T-helper 1 cell treated with Interleukin-12 subunit alpha and Interleukin-12 subunit beta and Interleukin-4 antibody, amounts not matched to agents 30 μg/mL and 1 μg/mL, for 36 hours (primary cell): ENCODE measurements around the gene NAA40.

Experiments used
- H3K27ac Mint-ChIP-seq: one replicate; pipeline ENCODE4 v1.8.0; 2021; ENCODE audit warnings: mild to moderate bottlenecking, mixed read lengths
- H3K27me3 Mint-ChIP-seq: one replicate; pipeline ENCODE4 v1.8.0; 2021; ENCODE audit warnings: low read depth, mixed read lengths
- H3K36me3 Mint-ChIP-seq: one replicate; pipeline ENCODE4 v1.8.0; 2021; ENCODE audit warnings: low read depth, mixed read lengths
- H3K4me1 Mint-ChIP-seq: one replicate; pipeline ENCODE4 v1.8.0; 2021; ENCODE audit warnings: low read depth, mixed read lengths
- H3K4me3 Mint-ChIP-seq: one replicate; pipeline ENCODE4 v1.8.0; 2021; ENCODE audit warnings: mild to moderate bottlenecking, moderate library complexity, mixed read lengths
- H3K9me3 Mint-ChIP-seq: one replicate; pipeline ENCODE4 v1.8.0; 2021; ENCODE audit warnings: mixed read lengths

The NAA40 gene

GRCh38 chr11:63907808-63908530, 30.8 kb upstream of the NAA40 start:
- peaks cover 29% of the 10 kb centered on the region for H3K36me3 Mint-ChIP-seq
- no peak overlapping the region for H3K27ac Mint-ChIP-seq
- H3K9me3 Mint-ChIP-seq = no peaks in the 10 kb centered on the region
- H3K4me1 Mint-ChIP-seq = peaks cover 5% of the 10 kb centered on the region
- H3K27me3 Mint-ChIP-seq = no peaks in the 10 kb centered on the region
- H3K4me3 Mint-ChIP-seq = no peak overlapping the region

GRCh38 chr11:63908631-63909401, 30.0 kb upstream of the NAA40 start:
- Mint-ChIP-seq H3K36me3 (peaks cover 22% of the 10 kb centered on the region), H3K27ac (no peak overlapping the region), H3K9me3 (no peaks in the 10 kb centered on the region), H3K4me3 (no peak overlapping the region), H3K4me1 (peaks cover 2% of the 10 kb centered on the region), H3K27me3 (no peaks in the 10 kb centered on the region)

DNA sequence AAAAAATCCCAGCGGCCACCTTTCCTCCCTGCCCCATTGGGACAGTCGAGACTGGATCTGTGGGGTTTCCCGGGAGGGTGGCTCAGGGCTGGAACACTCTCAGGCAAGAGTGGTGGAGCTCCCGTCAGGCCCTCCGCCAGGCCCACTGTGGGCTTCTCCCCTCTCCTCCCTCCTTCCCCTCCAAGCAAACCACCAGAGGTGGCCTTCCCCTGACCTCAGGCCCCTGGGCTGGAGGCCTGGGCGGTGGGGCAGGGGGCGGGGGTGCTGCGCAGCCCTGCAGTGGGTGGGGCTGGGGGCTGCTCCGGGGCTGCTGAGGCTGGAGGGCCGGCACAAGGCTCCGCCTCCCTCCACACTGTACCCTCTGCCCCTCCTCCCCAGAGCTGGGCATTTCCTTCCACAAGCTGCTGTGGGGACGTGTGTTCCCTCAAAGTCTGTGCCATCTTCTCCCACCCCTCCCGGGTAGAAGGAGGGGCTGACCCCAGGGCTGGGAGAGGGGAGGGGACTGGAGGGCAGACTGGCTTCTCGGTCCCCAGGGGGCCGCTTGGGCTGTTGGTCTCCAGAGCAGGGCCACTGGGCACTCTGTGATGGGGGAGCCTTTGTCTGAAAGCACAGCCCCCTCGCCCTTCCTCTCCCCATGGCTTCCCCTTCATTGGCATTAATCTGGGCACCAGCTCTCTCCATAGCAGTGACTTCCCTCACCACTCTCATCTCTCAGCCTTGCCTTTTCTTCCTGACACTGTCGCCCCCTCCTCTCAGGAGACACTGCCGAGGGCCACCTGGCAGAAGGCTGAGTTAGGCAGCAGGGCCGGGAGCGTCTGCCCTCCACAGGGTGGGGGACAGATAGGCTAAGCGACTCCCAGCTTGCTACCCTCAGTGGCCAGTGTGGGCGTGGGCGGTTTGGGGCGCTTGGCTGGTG, 29.0 kb upstream of the NAA40 start:
- Mint-ChIP-seq H3K9me3 (no peaks in the 10 kb centered on the region), H3K36me3 (peaks cover 17% of the 10 kb centered on the region), H3K4me3 (no peak overlapping the region), H3K27ac (no peak overlapping the region), H3K4me1 (peaks cover 2% of the 10 kb centered on the region), H3K27me3 (no peaks in the 10 kb centered on the region)

DNA sequence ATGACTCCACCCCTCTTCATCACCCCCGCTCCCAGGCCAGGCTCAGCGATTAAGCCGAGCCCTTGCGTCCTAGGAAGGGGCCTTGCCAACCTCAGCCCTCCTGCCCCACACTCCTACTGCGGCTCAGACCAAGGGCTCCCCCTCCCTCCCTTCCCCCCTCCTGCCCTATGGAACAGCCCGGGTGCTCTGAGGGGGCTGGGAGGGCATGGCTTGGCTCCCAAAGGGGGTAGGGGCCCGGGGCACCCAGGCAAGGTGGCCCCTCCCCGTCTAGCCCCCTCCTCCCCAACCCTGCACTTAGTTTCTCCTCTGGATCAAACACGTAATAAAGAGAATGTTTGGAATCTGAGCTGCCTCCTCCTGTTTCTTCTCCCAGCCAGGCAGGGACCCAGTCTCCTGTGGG, 28.1 kb upstream of the NAA40 start:
- no peak overlapping the region for H3K27ac Mint-ChIP-seq
- no peak overlapping the region for H3K4me3 Mint-ChIP-seq
- no peaks in the 10 kb centered on the region for H3K9me3 Mint-ChIP-seq
- H3K27me3 Mint-ChIP-seq = peaks cover 3% of the 10 kb centered on the region
- peaks cover 2% of the 10 kb centered on the region for H3K4me1 Mint-ChIP-seq
- H3K36me3 Mint-ChIP-seq = peaks cover 13% of the 10 kb centered on the region

- Mint-ChIP-seq H3K4me1 (no peaks in the 10 kb centered on the region), H3K27ac (no peak overlapping the region), H3K27me3 (peaks cover 3% of the 10 kb centered on the region), H3K4me3 (no peak overlapping the region), H3K9me3 (no peaks in the 10 kb centered on the region), H3K36me3 (peaks cover 7% of the 10 kb centered on the region)
Measured at GRCh38 chr11:63911440-63911839, 27.4 kb upstream of the NAA40 start.

DNA sequence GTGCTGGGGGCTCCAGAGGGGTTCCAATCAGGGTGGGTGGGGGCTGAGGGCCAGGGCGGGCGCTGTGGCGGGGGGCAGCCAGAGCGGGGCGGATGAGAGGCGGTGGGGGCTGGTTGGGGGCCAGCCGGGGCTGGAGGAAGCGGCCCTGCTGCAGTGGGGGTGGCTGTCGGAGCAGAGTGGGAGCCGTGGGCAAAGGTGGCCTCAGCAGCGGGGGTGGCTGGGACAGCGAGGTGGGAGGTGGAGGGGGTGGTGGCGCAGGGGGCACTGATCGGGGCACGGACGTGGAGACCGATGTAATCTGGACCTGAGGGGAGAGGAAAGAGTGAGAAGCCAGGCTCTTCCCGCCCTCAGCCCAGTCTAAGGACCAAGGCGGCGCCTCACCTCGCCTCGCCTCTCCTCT, 26.9 kb upstream of the NAA40 start:
- Mint-ChIP-seq H3K4me1 (no peaks in the 10 kb centered on the region), H3K9me3 (no peaks in the 10 kb centered on the region), H3K27me3 (peaks cover 3% of the 10 kb centered on the region), H3K27ac (no peak overlapping the region), H3K4me3 (no peak overlapping the region), H3K36me3 (peaks cover 6% of the 10 kb centered on the region)

GRCh38 chr11:63912678-63913077, 26.1 kb upstream of the NAA40 start:
- Mint-ChIP-seq H3K36me3 (peaks cover 6% of the 10 kb centered on the region), H3K4me3 (no peak overlapping the region), H3K27me3 (peaks cover 5% of the 10 kb centered on the region), H3K4me1 (peaks cover 3% of the 10 kb centered on the region), H3K9me3 (no peaks in the 10 kb centered on the region), H3K27ac (no peak overlapping the region)

GRCh38 chr11:63913866-63914830, 24.7 kb upstream of the NAA40 start:
- H3K4me1 Mint-ChIP-seq = peaks cover 7% of the 10 kb centered on the region
- H3K27me3 Mint-ChIP-seq = peaks cover 14% of the 10 kb centered on the region
- no peak overlapping the region for H3K27ac Mint-ChIP-seq
- no peak overlapping the region for H3K4me3 Mint-ChIP-seq
- H3K36me3 Mint-ChIP-seq = peaks cover 6% of the 10 kb centered on the region
- H3K9me3 Mint-ChIP-seq = no peaks in the 10 kb centered on the region

DNA sequence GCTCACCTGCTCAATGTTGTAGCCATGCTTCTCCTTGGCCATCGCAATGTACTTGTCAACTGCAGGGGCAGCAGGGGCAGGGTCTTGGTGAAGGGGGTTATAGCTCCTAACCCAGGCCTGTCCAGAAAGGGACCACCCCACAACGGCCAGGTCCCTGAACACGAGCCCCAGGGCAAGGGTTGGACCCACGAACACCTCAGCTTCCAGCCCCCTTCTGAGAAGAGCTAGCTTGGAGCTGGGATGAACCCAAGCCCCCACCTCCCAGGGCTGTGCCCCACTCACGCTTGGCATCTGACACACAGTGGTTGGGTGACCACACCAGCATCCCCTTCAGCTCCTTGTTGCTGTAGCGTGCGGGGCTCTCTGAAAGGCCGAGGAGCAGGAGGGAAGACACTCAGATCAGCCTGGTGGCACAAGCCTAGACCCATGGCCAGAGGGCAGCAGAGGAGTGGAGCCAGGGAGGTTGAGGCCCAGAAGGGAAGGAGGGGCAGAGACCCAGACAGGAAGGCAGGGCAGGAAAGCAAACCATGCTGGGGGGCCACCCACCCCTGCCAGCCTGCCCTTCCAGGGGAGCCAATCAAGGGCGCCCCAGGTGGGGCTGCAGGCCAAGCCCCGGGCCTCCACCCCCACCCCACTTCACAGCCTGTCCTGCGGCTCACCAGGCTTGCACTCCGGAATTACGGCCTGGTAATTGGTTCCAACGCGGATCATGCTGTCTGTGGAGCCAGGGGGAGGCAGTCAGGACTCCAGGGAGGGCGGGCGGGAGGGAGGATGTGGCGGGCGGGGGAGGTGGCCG, 23.7 kb upstream of the NAA40 start:
- H3K27ac Mint-ChIP-seq = no peak overlapping the region
- H3K36me3 Mint-ChIP-seq = peaks cover 5% of the 10 kb centered on the region
- H3K27me3 Mint-ChIP-seq = peaks cover 14% of the 10 kb centered on the region
- H3K4me1 Mint-ChIP-seq = peaks cover 7% of the 10 kb centered on the region
- H3K9me3 Mint-ChIP-seq = no peaks in the 10 kb centered on the region
- peak overlapping the region; percentile 42 for H3K4me3 Mint-ChIP-seq

DNA sequence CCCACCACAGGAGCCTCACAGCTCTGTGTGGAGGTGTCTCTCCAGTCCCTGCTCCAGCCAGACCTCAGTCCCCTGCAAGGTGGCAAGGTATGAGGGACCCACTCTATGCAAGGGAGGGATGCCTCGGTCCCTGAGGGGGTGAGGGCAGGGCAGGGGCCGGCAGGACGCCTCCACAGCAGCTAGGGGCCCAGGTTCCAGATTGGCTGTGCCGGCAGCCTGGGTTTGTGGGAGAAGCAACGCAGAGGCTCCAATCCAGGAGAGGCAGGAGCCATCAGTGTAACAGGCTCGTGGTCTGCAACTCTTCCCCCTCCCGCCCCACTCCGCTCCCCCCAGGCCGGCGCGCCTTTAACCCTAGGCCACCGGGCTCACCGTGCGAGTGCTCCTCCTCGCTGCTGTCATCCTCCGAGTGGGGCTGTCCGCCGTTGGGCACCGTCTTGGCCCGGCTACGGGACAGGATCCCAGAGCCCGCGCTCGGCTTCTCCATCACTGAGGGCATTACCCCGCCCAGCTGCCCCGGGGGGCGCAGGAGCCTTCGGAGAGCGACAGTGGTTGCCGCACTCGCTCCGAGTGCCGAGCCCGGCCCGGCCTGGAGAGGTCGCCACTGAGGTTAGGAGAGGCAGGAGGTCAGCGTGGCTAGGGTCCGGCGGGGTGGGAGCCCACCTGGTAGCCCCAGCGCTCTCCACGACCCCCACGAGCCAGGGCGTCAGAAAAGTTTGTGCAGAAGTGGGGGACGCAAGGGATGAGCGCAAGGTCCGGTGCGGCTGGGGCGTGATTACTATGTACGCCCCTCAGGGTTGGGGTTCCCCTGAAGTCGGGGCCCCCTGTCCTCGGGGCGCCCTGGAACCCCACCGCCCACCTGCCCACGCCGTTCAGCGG, 22.6 kb upstream of the NAA40 start:
- Mint-ChIP-seq H3K27ac (no peak overlapping the region), H3K9me3 (no peaks in the 10 kb centered on the region)

DNA sequence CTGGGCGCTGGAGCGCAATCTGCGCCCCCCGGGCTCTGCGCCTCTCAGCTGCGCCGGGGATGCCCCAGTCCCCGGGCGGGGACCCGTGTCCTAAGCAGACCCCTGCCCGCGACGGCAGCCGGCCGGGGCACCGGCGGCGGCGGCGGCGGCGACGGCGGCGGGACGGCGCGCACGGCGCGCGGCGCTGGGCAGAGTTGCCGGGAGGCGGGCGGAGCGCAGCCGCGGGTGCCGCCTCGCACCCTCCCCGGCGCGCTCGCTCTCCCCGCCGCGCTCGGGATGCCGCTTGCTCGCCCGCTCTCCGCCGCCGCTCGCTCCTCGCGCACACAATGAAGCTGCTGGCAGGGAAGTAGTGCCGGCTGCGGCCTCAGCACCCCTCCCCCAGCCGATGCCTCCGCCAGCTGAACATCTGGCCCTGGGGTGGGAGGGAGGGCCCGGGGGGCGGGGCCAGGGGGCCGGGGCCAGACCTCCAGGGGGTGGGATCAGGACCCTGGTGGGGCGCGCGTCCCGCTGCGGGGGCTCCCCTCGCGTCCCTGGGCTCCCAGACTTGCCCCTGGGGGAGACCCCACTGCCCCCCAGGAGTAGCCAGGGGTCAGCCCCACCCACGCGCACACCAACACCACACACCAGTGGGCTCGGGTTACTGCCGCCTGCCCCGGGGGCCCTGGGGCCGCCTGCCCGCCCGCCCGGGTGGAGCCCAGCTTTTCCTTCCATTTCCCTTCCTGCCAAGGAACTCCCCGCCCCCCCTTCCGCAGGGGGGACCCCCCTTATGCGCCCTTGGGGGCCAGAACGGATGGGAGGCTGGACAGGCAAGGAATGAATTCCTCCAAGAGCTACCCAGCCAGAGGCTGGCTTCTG, 21.7 kb upstream of the NAA40 start, which contains the start of gene RCOR2:
Gene RCOR2, minus strand, starts transcription at position 328 of the 855 bp plus-strand sequence. CDS start 708 bp downstream, outside the sequence.
- Mint-ChIP-seq H3K4me3 (peak within 1 kb of the TSS; percentile 79), H3K36me3 (no peaks in the 10 kb centered on the region), H3K27me3 (peaks cover 17% of the 10 kb centered on the region), H3K27ac (no peak within 1 kb of the TSS), H3K9me3 (no peaks in the 10 kb centered on the region), H3K4me1 (peaks cover 7% of the 10 kb centered on the region)

More for the DNA sequence above, 22.6 kb upstream of the NAA40 start:
- Mint-ChIP-seq H3K36me3 (no peaks in the 10 kb centered on the region), H3K4me1 (peaks cover 7% of the 10 kb centered on the region), H3K27me3 (peaks cover 14% of the 10 kb centered on the region), H3K4me3 (peak overlapping the region; percentile 79)
